Caco-2 (cell line): ENCODE measurements around the gene ZNF724. TPM values are rescaled to one million over a fixed set of nuclear protein-coding genes. Genes with fewer than 3 reads are reported as not detected.
"Not testable (repeated sequence)": the region's sequence is repeated elsewhere in the genome, so short reads cannot be mapped to it uniquely, and the experiment has no call there.

ENCODE experiments used
- BruUV-seq: library from RNA; stranded (reverse); fragments of 400-500 nt; replicated peaks from 2 replicates; lab custom pipeline; 2021; lab: Mats Ljungman, UMichigan
- CTCF ChIA-PET: fragments of 300-600 bp; sonication (Branson Sonifier 250); formaldehyde crosslinking; loops from one replicate; lab custom pipeline; 2022; ENCODE audit warnings: antibody characterized with exemption; lab: Charles Lee
- POLR2A ChIA-PET: fragments of 300-600 bp; sonication (Branson Sonifier 250); formaldehyde crosslinking; loops from one replicate; lab custom pipeline; 2022; ENCODE audit warnings: antibody characterized with exemption; lab: Charles Lee
- DNase-seq, 2 experiments: peaks; one replicate each; pipeline versions ENCODE4 v3.0.0 to v3.0.0-alpha.2; 2020 to 2022
- H3K27me3 ChIP-seq: replicated peaks from 2 replicates; pipeline ENCODE4 v1.6.0; 2011; ENCODE audit warnings: low read length; ENCODE audit not compliant: control insufficient read depth, insufficient read depth
- H3K36me3 ChIP-seq: 2 replicates; pipeline ENCODE4 v1.5.1; 2011; ENCODE audit warnings: low read length; ENCODE audit not compliant: control insufficient read depth, insufficient read depth
- H3K4me1 ChIP-seq: fragments of 250-450 bp; sonication (Bioruptor Pico); 2 replicates; pipeline ENCODE4 v1.5.1; 2020; ENCODE audit warnings: mild to moderate bottlenecking
- H3K4me3 ChIP-seq: 2 replicates; pipeline ENCODE4 v1.5.1; 2011; ENCODE audit warnings: low read depth, mild to moderate bottlenecking, control low read depth, low read length
- H3K9me3 ChIP-seq: fragments of 250-450 bp; sonication (Bioruptor Pico); 2 replicates; pipeline ENCODE4 v1.5.1; 2020; ENCODE audit warnings: mild to moderate bottlenecking, moderate library complexity
- H3K27ac Mint-ChIP-seq: one replicate; pipeline ENCODE4 v1.8.0; 2022; ENCODE audit warnings: mixed read lengths; ENCODE audit not compliant: unreplicated experiment
- H3K27me3 Mint-ChIP-seq: one replicate; pipeline ENCODE4 v1.8.0; 2022; ENCODE audit warnings: mixed read lengths; ENCODE audit not compliant: insufficient read depth, unreplicated experiment
- H3K36me3 Mint-ChIP-seq: one replicate; pipeline ENCODE4 v1.8.0; 2022; ENCODE audit warnings: mild to moderate bottlenecking, mixed read lengths; ENCODE audit not compliant: insufficient read depth, unreplicated experiment
- H3K4me1 Mint-ChIP-seq: one replicate; pipeline ENCODE4 v1.8.0; 2022; ENCODE audit warnings: low read depth, mixed read lengths; ENCODE audit not compliant: unreplicated experiment
- H3K4me3 Mint-ChIP-seq: one replicate; pipeline ENCODE4 v1.8.0; 2022; ENCODE audit warnings: mild to moderate bottlenecking, moderate library complexity, mixed read lengths; ENCODE audit not compliant: unreplicated experiment
- H3K9me3 Mint-ChIP-seq: one replicate; pipeline ENCODE4 v1.8.0; 2022; ENCODE audit warnings: mixed read lengths; ENCODE audit not compliant: unreplicated experiment
- intact Hi-C: fragments of 100-400 bp; cut with micrococcal nuclease; formaldehyde crosslinking; loops from one replicate; pipeline ENCODE4 v1.10.0; 2022; ENCODE audit not compliant: unreplicated experiment
- total RNA-seq: library from RNA; stranded (reverse); gene quantifications from 2 replicates; pipeline ENCODE4 v1.2.3, GENCODE V29; 2022
- TF ChIP-seq, protein P1 (sequence below), 2 experiments: fragments of 200-600 bp in 1 of 2; IDR thresholded peaks; 1 replicate in 1 of 2; 2 replicates in 1 of 2; pipeline versions ENCODE4 v1.5.1 to v1.8.0; 2011 to 2022; ENCODE audit warnings: antibody characterized with exemption in 1 of 2, control low read depth in 1 of 2, inconsistent platforms in 1 of 2, low read depth in 1 of 2, low read length in 1 of 2, mild to moderate bottlenecking in 1 of 2, moderate library complexity in 1 of 2; ENCODE audit not compliant: insufficient read depth in 1 of 2, severe bottlenecking in 1 of 2, unreplicated experiment in 1 of 2

ZNF724 gene
- total RNA-seq, 1 experiment from 2014 or later, result 10.6 TPM

DNA sequence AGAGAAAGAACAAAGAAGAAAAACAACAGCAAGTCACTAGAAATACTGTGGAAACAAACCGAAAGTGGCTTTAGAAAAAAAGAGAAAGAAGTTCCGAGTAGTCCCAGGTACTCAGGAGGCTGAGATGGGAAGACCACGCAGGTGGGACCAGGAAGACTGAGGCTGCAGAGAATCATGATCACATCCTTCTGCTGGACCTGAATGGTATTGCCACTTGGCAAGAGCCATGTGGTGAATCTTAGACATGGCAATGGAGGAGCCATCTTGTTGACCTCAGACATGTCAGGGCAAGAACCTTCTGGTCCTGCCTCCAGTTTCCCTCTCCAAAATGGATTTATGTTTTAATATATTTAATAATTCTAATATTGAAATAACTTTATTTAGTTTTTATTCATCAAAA is 37.4 kb upstream of the ZNF724 start:
- intact Hi-C loops, result no loop called here
- Mint-ChIP-seq H3K4me3 (no peak overlapping the region), H3K4me1 (no peaks in the 10 kb centered on the region), H3K27ac (no peak overlapping the region), H3K9me3 (peaks cover 43% of the 10 kb centered on the region), H3K27me3 (no peaks in the 10 kb centered on the region), H3K36me3 (no peaks in the 10 kb centered on the region)
- Histone ChIP-seq H3K36me3 (no peaks in the 10 kb centered on the region), H3K27me3 (no peaks in the 10 kb centered on the region), H3K4me3 (no peak overlapping the region), H3K4me1 (no peaks in the 10 kb centered on the region), H3K9me3 (peaks cover 11% of the 10 kb centered on the region; the same call in 1 of the 2 replicates)
- ChIA-PET POLR2A (no interaction called here), CTCF (interaction anchor here (0.6 kb wide), 1 partner anchor 97 kb away, joined by 5 read pairs; no protein-coding TSS in a partner anchor)
- BruUV-seq, result no TSS peak
- DNase-seq, result no peak
- TF ChIP-seq, protein P1, sequence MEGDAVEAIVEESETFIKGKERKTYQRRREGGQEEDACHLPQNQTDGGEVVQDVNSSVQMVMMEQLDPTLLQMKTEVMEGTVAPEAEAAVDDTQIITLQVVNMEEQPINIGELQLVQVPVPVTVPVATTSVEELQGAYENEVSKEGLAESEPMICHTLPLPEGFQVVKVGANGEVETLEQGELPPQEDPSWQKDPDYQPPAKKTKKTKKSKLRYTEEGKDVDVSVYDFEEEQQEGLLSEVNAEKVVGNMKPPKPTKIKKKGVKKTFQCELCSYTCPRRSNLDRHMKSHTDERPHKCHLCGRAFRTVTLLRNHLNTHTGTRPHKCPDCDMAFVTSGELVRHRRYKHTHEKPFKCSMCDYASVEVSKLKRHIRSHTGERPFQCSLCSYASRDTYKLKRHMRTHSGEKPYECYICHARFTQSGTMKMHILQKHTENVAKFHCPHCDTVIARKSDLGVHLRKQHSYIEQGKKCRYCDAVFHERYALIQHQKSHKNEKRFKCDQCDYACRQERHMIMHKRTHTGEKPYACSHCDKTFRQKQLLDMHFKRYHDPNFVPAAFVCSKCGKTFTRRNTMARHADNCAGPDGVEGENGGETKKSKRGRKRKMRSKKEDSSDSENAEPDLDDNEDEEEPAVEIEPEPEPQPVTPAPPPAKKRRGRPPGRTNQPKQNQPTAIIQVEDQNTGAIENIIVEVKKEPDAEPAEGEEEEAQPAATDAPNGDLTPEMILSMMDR (IDR thresholded peaks at IDR 0.05; ENCODE audit: insufficient read depth in 1 of 2, low read depth in 1 of 2, low read length in 1 of 2, severe bottlenecking in 1 of 2, unreplicated experiment in 1 of 2), result no peak

DNA sequence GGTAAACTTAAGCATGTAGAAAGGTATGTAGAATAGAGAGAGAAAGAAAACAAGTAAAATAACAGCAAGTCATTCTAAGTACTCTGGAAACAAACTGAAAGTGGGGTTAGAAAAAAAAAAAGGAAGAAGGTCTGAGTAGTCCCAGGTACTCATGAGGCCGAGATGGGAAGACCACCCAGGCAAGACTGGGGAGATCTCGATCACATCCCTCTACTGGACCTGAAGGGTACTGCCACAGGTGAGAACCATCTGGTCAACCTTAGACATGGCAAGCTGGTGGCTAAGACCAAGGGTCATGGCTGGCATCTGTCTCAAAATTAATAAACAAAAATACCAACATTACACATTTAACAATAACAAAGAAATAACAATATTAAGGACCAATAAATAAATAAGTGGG is 36.3 kb upstream of the ZNF724 start:
- DNase-seq, result peak in 1 of 2 experiments; percentile 17
- Mint-ChIP-seq H3K36me3 (no peaks in the 10 kb centered on the region), H3K27me3 (no peaks in the 10 kb centered on the region), H3K9me3 (peaks cover 55% of the 10 kb centered on the region), H3K4me3 (no peak overlapping the region), H3K27ac (no peak overlapping the region), H3K4me1 (no peaks in the 10 kb centered on the region)
- ChIA-PET POLR2A (no interaction called here), CTCF (no interaction called here)
- no peaks in the 10 kb centered on the region for H3K27me3 ChIP-seq
- no peaks in the 10 kb centered on the region for H3K4me1 ChIP-seq
- TF ChIP-seq, protein P1 (IDR thresholded peaks at IDR 0.05; ENCODE audit: insufficient read depth in 1 of 2, low read depth in 1 of 2, low read length in 1 of 2, severe bottlenecking in 1 of 2, unreplicated experiment in 1 of 2), result peak in 1 of 2 experiments; percentile 14
- intact Hi-C loops, result no loop called here
- H3K9me3 ChIP-seq, result peaks cover 11% of the 10 kb centered on the region; the same call in 1 of the 2 replicates
- H3K4me3 ChIP-seq, result no peak overlapping the region
- no peaks in the 10 kb centered on the region for H3K36me3 ChIP-seq
- no TSS peak for BruUV-seq

DNA sequence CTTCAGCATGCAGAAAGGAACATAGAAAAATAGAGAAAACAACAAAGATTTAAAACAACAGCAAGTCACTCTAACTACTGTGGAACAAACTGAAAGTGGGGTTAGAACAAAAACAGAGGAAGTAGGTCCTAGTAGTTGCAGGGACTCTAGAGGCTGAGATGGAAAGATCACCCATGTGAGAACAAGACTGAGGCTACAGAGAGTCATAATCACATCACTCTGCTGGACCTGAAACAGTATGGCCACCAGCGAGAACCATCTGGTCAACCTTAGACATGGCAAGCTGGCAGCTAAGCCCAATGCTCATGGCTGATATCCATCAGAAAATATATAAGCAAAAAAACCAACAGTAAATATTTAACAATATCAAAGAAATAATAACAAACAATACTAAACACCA is 35.8 kb upstream of the ZNF724 start:
- Mint-ChIP-seq H3K4me1 (no peaks in the 10 kb centered on the region), H3K4me3 (no peak overlapping the region), H3K36me3 (no peaks in the 10 kb centered on the region), H3K27ac (no peak overlapping the region), H3K9me3 (peaks cover 55% of the 10 kb centered on the region), H3K27me3 (no peaks in the 10 kb centered on the region)
- intact Hi-C loops, result no loop called here
- no TSS peak for BruUV-seq
- DNase-seq, result no peak
- CTCF ChIA-PET, result no interaction called here
- Histone ChIP-seq H3K4me3 (no peak overlapping the region), H3K36me3 (no peaks in the 10 kb centered on the region), H3K9me3 (peaks cover 11% of the 10 kb centered on the region; the same call in 1 of the 2 replicates), H3K27me3 (no peaks in the 10 kb centered on the region), H3K4me1 (no peaks in the 10 kb centered on the region)
- POLR2A ChIA-PET, result no interaction called here
- TF ChIP-seq, protein P1 (IDR thresholded peaks at IDR 0.05; ENCODE audit: insufficient read depth in 1 of 2, low read depth in 1 of 2, low read length in 1 of 2, severe bottlenecking in 1 of 2, unreplicated experiment in 1 of 2), result no peak

DNA sequence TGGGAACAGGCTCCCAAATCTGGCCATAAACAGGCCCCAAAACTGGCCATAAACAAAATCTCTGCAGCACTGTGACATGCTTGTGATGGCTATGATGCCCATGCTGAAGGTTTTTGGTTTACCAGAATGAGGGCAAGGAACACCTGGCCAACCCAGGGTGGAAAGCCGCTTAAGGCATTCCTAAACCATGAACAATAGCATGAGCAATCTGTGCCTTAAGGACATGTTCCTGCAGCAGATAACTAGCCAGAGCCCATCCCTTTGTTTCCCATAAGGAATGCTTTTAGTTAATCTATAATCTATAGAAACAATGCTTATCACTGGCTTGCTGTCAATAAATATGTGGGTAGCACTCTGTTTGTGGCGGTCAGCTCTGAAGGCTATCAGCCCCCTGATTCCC is 35.1 kb upstream of the ZNF724 start:
- POLR2A ChIA-PET, H3K4me3 ChIP-seq, H3K36me3 ChIP-seq, intact Hi-C loops, H3K36me3 Mint-ChIP-seq, DNase-seq, H3K27ac Mint-ChIP-seq, CTCF ChIA-PET, BruUV-seq, H3K27me3 Mint-ChIP-seq, H3K27me3 ChIP-seq, H3K4me1 ChIP-seq, H3K4me1 Mint-ChIP-seq, H3K4me3 Mint-ChIP-seq: not testable (repeated sequence)
- peaks cover 55% of the 10 kb centered on the region for H3K9me3 Mint-ChIP-seq
- peaks cover 14% of the 10 kb centered on the region; the same call in 1 of the 2 replicates for H3K9me3 ChIP-seq
